Fibroblast of lung (primary cell): ENCODE measurements around the gene ZNF639. TPM values are rescaled to one million over a fixed set of nuclear protein-coding genes. Genes with fewer than 3 reads are reported as not detected.

Experiments used
- DNase-seq, 2 donors: peaks; one replicate each; pipeline versions ENCODE4 v3.0.0 to v3.0.0-alpha.2; 2010; ENCODE audit warnings: low read depth in 2 of 2
- H2AFZ ChIP-seq: 2 replicates; pipeline ENCODE4 v1.5.1; 2012; ENCODE audit warnings: low read length, control low read depth, inconsistent platforms
- H3K27ac ChIP-seq: 2 replicates; pipeline ENCODE4 v1.5.1; 2011; ENCODE audit warnings: low read length, control low read depth; ENCODE audit not compliant: insufficient read depth
- H3K27me3 ChIP-seq: 2 replicates; pipeline ENCODE4 v1.5.1; 2011; ENCODE audit warnings: mild to moderate bottlenecking, low read length; ENCODE audit not compliant: control insufficient read depth, insufficient read depth
- H3K36me3 ChIP-seq: 2 replicates; pipeline ENCODE4 v1.5.1; 2011; ENCODE audit warnings: low read length; ENCODE audit not compliant: control insufficient read depth, insufficient read depth
- H3K4me1 ChIP-seq: 2 replicates; pipeline ENCODE4 v1.5.1; 2011; ENCODE audit warnings: low read length; ENCODE audit not compliant: control insufficient read depth, insufficient read depth; ENCODE audit errors: extremely low read depth
- H3K4me2 ChIP-seq: 2 replicates; pipeline ENCODE4 v1.5.1; 2011; ENCODE audit warnings: low read length, control low read depth; ENCODE audit not compliant: insufficient read depth; ENCODE audit errors: extremely low read depth
- H3K4me3 ChIP-seq, 4 experiments: fragments of 200-600 bp in 1 of 4; sonication (generic) in 1 of 4; replicated peaks in 1 of 4; 2 replicates each; pipeline ENCODE4 v1.5.1; 2011 to 2016; ENCODE audit warnings: low read length in 4 of 4, low read depth in 3 of 4, mild to moderate bottlenecking in 3 of 4, control low read depth in 2 of 4, inconsistent platforms in 1 of 4, mixed read lengths in 1 of 4; ENCODE audit not compliant: insufficient read depth in 1 of 4; ENCODE audit errors: control extremely low read depth in 1 of 4
- H3K79me2 ChIP-seq: 2 replicates; pipeline ENCODE4 v1.5.1; 2012; ENCODE audit warnings: mild to moderate bottlenecking, low read length, inconsistent platforms; ENCODE audit not compliant: control insufficient read depth, insufficient read depth
- H3K9ac ChIP-seq: 2 replicates; pipeline ENCODE4 v1.5.1; 2011; ENCODE audit warnings: mild to moderate bottlenecking, low read length, control low read depth; ENCODE audit not compliant: insufficient read depth
- H3K9me3 ChIP-seq: 2 replicates; pipeline ENCODE4 v1.5.1; 2012; ENCODE audit warnings: low read depth, low read length; ENCODE audit not compliant: control insufficient read depth, insufficient read depth
- H4K20me1 ChIP-seq: 2 replicates; pipeline ENCODE4 v1.5.1; 2011; ENCODE audit warnings: low read length; ENCODE audit not compliant: control insufficient read depth, insufficient read depth; ENCODE audit errors: extremely low read depth
- EZH2 ChIP-seq: IDR thresholded peaks from 2 replicates; pipeline ENCODE4 v1.5.1; 2012; ENCODE audit warnings: low read length, control low read depth, mild to moderate bottlenecking; ENCODE audit errors: missing control alignments
- polyA plus RNA-seq, 2 donors: library from polyadenylated mRNA; depleted of rRNA in 1 of 2; stranded (reverse) in 1 of 2; unstranded in 1 of 2; fragments of >200 nt; gene quantifications; 2 replicates each; pipeline ENCODE4 v1.2.1, GENCODE V29; 2011 to 2012; ENCODE audit warnings: missing spikeins in 1 of 2
- total RNA-seq: library from RNA; depleted of rRNA; stranded (reverse); fragments of >200 nt; gene quantifications from 2 replicates; pipeline ENCODE4 v1.2.1, GENCODE V29; 2014
- TF ChIP-seq, protein P1 (sequence below), 2 donors: IDR thresholded peaks in 1 of 2; conservative IDR thresholded peaks in 1 of 2; 1 replicate in 1 of 2; 2 replicates in 1 of 2; pipeline ENCODE4 v1.5.1; 2011 to 2012; ENCODE audit warnings: low read length in 2 of 2, control low read depth in 1 of 2, inconsistent platforms in 1 of 2, low read depth in 1 of 2, mild to moderate bottlenecking in 1 of 2

ZNF639 gene
- total and polyA plus RNA-seq, 2 donors (not counting 1 experiment from before 2014, with no cell fraction given): 28.4 to 41.1 TPM

GRCh38 chr3:179336345-179336929 lies 13.6 kb downstream of the ZNF639 start:
- no peak for TF ChIP-seq EZH2
- TF ChIP-seq, protein P1, sequence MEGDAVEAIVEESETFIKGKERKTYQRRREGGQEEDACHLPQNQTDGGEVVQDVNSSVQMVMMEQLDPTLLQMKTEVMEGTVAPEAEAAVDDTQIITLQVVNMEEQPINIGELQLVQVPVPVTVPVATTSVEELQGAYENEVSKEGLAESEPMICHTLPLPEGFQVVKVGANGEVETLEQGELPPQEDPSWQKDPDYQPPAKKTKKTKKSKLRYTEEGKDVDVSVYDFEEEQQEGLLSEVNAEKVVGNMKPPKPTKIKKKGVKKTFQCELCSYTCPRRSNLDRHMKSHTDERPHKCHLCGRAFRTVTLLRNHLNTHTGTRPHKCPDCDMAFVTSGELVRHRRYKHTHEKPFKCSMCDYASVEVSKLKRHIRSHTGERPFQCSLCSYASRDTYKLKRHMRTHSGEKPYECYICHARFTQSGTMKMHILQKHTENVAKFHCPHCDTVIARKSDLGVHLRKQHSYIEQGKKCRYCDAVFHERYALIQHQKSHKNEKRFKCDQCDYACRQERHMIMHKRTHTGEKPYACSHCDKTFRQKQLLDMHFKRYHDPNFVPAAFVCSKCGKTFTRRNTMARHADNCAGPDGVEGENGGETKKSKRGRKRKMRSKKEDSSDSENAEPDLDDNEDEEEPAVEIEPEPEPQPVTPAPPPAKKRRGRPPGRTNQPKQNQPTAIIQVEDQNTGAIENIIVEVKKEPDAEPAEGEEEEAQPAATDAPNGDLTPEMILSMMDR (conservative IDR thresholded peaks at IDR 0.05 in 1 of 2, IDR thresholded peaks at IDR 0.05 in 1 of 2; ENCODE audit: low read depth in 1 of 2, low read length in 2 of 2): no peak
- Histone ChIP-seq H4K20me1 (no peaks in the 10 kb centered on the region), H3K4me2 (no peak overlapping the region), H3K79me2 (peaks cover 3% of the 10 kb centered on the region), H3K27ac (no peak overlapping the region), H3K4me1 (no peaks in the 10 kb centered on the region), H3K9ac (no peak overlapping the region), H3K9me3 (no peaks in the 10 kb centered on the region), H3K27me3 (no peaks in the 10 kb centered on the region), H3K4me3 (no peak overlapping the region), H3K36me3 (peaks cover 8% of the 10 kb centered on the region), H2AFZ (no peak overlapping the region)
- peak in 1 of 2 donors; percentile 53 for DNase-seq

DNA sequence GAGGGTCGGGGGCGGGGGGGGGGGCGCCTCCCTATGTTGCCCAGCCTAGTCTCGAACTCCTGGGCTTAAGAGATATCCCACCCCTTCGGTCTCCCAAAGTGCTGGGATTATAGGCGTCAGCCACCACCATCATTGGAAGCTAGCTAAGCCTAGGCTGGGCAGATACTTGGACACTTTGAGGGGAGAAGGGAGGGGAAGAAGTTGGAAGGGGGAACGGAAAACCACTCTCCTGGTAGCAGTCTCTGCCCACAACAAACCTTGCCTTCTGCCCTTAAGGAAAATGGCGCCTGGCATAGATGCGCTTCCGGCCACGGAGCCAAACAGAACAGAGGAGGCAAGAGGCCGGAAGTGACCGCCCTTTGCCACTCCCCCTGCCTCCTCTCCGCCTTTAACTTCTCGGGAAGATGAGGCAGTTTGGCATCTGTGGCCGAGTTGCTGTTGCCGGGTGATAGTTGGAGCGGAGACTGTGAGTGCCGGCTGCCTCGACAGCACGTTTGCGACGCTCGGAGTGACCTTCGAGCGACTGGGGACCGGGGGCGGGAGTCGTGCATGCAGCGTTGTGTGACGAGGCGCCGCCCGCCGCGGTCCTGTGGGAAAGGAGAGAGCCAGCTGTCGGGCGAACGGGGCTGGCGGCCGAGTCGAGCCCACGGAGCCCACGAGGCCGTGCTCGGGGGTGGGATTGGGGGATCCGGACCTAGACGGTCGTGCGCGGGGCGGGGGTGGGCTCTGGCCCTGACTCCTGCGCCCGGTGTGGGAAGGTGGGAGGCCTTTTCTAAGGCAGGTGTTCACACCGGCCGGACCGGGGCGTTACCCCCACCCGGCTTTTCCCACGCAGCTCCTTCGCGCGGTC lies 24.7 kb downstream of the ZNF639 start, which contains the start of gene MFN1:
TSS of gene MFN1 (plus strand) at position 365 of the 850 bp plus-strand sequence. CDS start 1,143 bp downstream, outside the sequence.
- no peak for TF ChIP-seq EZH2
- TF ChIP-seq, protein P1 (conservative IDR thresholded peaks at IDR 0.05 in 1 of 2, IDR thresholded peaks at IDR 0.05 in 1 of 2; ENCODE audit: low read depth in 1 of 2, low read length in 2 of 2): no peak
- Histone ChIP-seq H3K9ac (peak within 1 kb of the TSS; percentile 77), H3K27ac (peak within 1 kb of the TSS; percentile 77), H3K4me3 (peak within 1 kb of the TSS; percentile 73 to 94 (median 88)), H3K36me3 (no peaks in the 10 kb centered on the region), H4K20me1 (no peaks in the 10 kb centered on the region), H3K4me2 (peak within 1 kb of the TSS; percentile 95), H3K4me1 (peaks cover 2% of the 10 kb centered on the region), H3K79me2 (peaks cover 11% of the 10 kb centered on the region), H3K27me3 (no peaks in the 10 kb centered on the region), H2AFZ (peak within 1 kb of the TSS; percentile 95), H3K9me3 (no peaks in the 10 kb centered on the region)
- DNase-seq: peak; percentile 95 to 96

DNA sequence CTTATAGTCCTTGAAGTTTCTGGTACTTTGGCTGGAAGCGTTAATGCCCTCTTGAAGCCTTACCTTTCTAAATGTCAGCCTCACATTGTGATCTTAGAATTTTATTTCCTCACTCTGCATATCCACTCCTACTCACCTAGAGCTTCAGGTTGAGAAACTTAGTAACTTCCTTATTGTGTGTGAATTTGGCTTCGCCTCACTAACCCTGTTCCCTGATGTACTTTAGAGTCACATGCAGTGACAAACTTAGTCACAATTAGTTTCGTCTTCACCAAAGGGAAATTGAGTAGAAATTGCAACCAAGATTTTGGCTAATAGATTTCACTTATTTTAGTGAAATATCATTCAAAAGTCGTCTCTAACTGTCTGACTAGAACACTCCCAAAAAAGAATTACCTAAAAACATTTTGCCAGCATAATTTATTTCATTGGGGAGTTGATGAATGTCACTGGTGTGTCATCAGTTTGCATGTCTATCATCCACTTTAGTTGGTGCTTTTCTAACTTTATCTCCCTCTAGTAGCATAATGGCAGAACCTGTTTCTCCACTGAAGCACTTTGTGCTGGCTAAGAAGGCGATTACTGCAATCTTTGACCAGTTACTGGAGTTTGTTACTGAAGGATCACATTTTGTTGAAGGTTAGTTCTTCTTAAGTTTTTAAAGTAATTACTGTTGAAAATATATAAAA lies 25.6 kb downstream of the ZNF639 start:
- H2AFZ ChIP-seq: peak overlapping the region; percentile 54
- H3K79me2 ChIP-seq: peaks cover 11% of the 10 kb centered on the region

More for the DNA sequence above, 25.6 kb downstream of the ZNF639 start:
- Histone ChIP-seq H3K4me1 (peaks cover 2% of the 10 kb centered on the region), H3K27ac (peak overlapping the region; percentile 77), H3K4me3 (peak overlapping the region; percentile 73 to 94 (median 88)), H3K9ac (peak overlapping the region; percentile 77), H3K9me3 (no peaks in the 10 kb centered on the region), H3K4me2 (peak overlapping the region; percentile 95), H3K36me3 (no peaks in the 10 kb centered on the region), H4K20me1 (no peaks in the 10 kb centered on the region), H3K27me3 (no peaks in the 10 kb centered on the region)
- no peak for DNase-seq
- no peak for TF ChIP-seq EZH2
- TF ChIP-seq, protein P1 (conservative IDR thresholded peaks at IDR 0.05 in 1 of 2, IDR thresholded peaks at IDR 0.05 in 1 of 2; ENCODE audit: low read depth in 1 of 2, low read length in 2 of 2): no peak
